Measurements from ENCODE around the gene VMP1.
"Not testable (repeated sequence)": the region's sequence is repeated elsewhere in the genome, so short reads cannot be mapped to it uniquely, and the experiment has no call there.

Gene VMP1

GRCh38 chr17:59844884-59845594 lies 137.6 kb downstream of the VMP1 start:
- DNase-seq: no peak

- peak; percentile 81 for DNase-seq
Measured at GRCh38 chr17:59845595-59846393, 138.3 kb downstream of the VMP1 start.

DNA sequence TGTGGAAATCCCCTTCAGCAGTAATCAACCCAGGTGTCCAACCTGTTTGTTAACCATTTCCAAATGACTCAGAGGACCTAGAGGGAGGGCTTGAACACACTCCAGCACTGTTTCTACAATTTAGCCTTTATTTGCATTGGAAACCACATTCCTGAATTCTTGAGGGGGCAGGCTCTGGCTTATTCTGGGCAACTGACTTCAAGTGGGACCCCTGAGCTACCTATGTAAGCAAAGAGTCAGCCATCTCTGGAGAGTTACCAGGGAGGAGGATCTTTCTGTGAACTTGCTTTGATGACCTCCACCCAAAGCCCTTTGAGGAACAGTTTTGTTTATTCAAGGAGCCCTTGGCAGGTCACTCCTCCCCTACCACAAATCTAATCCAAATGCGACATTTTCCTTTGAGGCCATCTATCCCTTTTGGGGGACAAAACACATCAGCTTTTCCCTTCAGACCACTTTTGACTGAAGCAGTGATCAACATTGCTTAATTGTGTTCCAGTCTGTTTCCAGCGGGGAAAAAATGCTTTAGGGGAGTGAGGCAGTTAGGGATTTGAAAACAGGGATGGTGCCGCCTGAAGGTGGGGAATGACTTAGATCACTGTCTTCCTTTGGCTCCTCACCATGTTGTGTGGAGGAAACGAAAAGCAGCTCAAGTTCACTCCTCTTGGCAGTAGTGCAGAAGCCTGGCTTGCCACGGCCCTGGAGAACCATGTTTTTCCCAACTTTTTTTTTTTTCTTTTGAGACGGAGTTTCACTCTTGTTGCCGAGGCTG lies 139.1 kb downstream of the VMP1 start:
- no peak for DNase-seq

GRCh38 chr17:59848385-59848668 lies 140.9 kb downstream of the VMP1 start:
- DNase-seq: no peak

GRCh38 chr17:59848778-59849177 lies 141.3 kb downstream of the VMP1 start:
- no peak for DNase-seq

DNA sequence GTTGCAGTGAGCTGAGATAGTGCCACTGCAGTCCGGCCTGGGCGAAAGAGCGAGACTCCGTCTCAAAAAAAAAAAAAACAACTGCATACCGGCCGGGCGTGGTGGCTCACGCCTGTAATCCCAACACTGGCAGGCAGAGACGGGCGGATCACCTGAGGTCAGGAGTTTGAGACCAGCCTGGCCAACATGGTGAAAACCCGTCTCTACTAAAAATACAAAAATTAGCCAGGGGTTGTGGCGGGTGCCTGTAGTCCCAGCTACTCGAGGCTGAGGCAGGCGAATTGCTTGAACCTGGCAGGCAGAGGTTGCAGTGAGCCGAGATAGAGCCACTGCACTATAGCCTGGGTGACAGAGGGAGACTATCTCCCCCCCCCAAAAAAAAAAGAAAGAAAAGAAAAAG lies 142.9 kb downstream of the VMP1 start:
- not testable (repeated sequence) for DNase-seq

DNA sequence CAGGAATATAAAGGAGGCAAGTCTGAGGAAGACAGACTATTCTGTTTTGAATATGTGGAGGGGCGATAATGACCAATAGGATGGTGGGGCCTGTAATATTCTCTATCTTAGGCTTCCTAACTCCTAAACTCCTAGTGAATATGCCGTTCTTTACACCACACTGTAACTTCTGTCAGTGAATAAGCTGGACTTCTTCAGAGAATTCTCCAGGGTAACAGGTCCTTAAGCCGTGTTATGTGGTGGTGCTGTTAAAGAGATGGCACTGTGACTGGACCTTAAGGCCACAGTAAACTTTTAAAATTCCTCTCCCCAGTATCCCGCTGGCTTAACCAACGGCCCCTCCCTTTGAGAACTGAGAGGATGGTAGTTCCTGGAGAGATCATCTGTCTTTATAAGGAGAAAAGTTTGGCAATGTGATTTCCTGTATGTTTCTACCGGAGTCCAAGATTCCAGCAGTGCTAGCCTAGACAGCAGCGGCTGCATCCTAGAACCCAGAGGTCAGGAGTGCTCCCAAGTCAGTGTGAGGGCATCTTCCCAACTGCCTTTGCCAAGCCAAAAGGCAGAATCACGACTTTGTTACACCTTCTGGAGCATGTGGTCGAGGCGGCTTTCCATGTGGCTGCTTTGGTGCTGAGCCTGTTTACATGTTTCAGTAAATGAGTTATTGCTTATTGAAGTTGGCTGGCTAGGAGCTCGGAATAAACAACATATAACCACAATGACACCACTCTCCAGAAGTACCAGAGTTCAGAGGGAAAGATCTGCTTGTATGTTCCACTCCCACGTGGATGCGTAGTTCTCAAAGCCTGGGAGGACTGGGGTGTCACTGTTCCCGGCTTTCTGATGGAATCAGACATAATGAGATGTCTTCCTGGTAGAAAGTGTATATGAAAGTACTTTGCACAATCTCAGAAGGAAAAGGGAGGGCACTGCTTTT lies 144.3 kb downstream of the VMP1 start:
- no peak for DNase-seq

- not testable (repeated sequence) for DNase-seq
Measured at GRCh38 chr17:59852847-59853167, 145.4 kb downstream of the VMP1 start.

DNA sequence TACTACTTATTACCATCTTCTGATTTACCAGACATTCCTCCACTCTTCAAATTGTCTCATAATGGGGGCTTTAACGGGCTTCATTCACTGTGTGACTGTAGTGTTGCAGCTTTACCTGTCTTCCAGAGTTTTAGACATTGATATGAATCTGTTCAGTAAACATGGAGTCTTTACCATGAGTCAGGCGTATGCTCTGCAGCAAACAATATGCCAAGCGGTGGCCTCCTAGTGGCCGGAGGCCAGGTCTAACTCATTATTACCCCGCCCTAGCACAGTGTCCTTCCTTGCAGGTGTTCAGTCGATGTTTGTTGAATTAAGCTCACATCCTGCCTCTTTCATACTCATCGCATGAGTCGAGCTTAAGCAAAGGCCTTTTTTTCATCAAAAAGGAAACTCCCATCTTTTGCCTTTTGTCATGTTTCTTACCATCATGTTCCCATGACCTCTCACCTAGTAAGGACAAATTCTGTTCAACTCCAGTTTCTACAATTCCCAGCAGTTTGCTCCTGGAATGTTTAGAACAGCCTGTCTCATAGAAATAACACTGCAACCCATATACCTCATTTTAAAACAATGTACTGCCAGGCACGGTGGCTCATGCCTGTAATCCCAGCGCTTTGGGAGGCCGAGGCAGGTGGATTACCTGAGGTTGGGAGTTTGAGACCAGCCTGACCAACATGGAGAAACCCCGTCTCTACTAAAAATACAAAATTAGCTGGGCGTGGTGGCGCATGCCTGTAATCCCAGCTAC lies 145.9 kb downstream of the VMP1 start:
- DNase-seq: no peak

DNA sequence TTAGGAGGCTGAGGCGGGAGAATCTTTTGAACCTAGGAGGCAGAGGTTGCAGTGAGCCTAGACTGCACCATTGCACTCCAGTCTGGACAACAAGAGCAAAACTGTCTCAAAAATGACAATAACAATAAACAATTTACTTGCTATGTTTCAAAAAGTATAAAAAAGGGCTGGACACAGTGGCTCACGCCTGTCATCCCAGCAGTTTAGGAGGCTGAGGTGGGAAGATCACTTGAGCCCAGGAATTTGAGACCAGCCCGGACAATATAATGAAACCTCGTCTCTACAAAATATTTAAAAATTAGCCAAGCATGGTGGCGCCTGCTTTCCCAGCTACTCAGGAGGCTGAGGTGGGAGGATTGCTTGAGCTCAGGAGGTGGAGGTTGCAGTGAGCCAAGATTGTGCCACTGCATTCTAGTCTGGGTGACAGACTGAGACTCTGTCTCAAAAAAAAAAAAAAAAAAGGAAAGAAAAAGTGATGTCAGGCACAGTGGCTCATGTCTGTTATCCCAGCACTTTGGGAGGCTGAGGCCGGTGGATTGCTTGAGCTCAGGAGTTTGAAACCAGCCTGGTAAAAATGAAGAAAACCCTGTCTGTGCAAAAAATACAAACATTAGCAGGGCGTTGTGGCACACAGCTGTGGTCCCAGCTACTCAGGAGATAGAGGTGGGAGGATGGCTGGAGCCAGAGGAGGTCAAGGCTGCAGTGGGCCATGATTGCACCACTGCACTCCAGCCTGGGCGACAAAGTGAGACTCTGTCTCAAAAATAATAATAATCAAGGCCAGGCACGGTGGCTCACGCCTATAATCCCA lies 146.7 kb downstream of the VMP1 start:
- DNase-seq: not testable (repeated sequence)

- no peak for DNase-seq
Measured at GRCh38 chr17:59856859-59857794, 149.7 kb downstream of the VMP1 start.

GRCh38 chr17:59858167-59858816 lies 150.8 kb downstream of the VMP1 start:
- DNase-seq: no peak

DNA sequence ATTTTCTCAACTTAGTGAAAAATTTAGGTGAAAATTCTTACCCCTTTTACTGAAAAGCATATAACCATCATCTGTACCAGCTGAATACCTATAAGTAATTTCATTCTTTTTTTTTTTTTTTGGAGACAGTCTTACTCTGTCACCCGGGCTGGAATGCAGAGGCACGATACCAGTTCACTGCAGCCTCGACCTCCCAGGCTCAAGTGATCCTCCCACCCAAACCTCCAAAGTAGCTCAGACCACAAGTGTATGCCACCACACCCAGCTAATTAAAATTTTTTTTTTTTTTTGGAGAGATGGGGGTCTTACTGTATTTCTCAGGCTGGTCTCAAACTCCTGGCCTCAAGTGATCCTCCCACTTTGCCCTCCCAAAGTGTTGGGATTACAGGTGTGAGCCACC lies 151.5 kb downstream of the VMP1 start:
- DNase-seq: no peak

- no peak for DNase-seq
Measured at GRCh38 chr17:59859444-59860025, 152.1 kb downstream of the VMP1 start.

- DNase-seq: no peak
Measured at GRCh38 chr17:59863616-59864015, 156.2 kb downstream of the VMP1 start.

- DNase-seq: no peak
Measured at GRCh38 chr17:59869941-59870218, 162.4 kb downstream of the VMP1 start.

GRCh38 chr17:59870482-59870881 lies 163.0 kb downstream of the VMP1 start:
- DNase-seq: no peak

- DNase-seq: no peak
Measured at GRCh38 chr17:59872351-59872750, 164.9 kb downstream of the VMP1 start.

DNA sequence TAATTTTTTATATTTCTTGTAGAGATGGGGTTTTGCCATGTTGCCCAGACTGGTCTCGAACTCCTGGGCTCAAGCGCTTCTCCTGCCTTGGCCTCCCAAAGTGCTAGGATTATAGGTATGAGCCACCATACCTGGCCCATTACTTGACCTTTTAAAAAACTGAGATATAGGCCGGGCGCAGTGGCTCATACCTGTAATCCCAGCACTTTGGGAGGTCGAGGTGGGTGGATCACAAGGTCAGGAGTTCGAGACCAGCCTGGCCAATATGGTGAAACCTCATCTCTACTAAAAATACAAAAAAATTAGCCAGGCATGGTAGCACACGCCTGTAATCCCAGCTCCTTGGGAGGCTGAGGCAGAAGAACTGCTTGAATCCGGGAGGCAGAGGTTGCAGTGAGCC lies 166.0 kb downstream of the VMP1 start:
- DNase-seq: not testable (repeated sequence)
